NCI-H2107 treated with DMSO at 0.1 percent for 48 hours (cell line): Measurements from ENCODE around the gene FCMR.

Experiments used
- DNase-seq: peaks from one replicate; lab custom pipeline; 2025; ENCODE audit not compliant: unreplicated experiment; lab: John Stamatoyannopoulos, UW

The FCMR gene

GRCh38 chr1:206903687-206904086, 18.1 kb downstream of the FCMR start:
- no peak for DNase-seq

DNA sequence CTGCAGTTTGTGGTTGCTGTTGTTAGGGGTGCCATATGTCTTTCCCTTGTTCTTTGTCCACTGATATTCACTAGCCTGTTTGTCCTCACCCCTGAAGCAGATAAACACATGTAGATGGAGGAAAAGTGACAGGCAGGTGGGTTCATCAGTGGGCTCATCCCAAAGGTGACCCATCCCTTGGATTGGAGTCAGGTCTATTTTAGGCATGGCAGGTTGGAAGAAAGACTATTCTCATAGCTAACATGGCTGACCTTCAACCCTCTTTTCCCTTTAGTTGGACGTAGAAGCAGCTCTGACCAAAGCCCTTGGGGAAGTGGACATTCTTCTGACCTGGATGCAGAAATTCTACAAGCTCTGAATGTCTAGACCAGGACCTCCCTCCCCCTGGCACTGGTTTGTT, 19.0 kb downstream of the FCMR start:
- DNase-seq, result no peak

DNA sequence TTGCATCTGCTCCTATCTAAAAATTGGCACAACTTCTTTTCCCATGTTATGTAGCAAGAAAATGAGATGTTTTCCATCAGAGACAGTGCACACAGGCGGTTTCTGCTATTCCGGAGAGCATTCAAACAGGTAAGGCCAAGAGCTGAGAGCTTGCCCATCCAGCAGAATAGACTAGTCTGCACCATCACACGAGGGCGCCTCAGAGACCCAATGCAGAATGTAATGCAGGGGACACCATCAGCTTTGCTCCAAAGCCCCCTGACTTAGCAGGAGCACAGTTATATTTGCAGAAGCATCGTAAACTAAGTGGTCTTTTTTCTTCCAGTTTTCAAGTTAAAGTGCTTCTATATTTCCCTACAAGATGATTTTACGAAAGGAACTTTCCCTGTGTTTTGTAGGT, 19.8 kb downstream of the FCMR start:
- DNase-seq, result no peak

DNA sequence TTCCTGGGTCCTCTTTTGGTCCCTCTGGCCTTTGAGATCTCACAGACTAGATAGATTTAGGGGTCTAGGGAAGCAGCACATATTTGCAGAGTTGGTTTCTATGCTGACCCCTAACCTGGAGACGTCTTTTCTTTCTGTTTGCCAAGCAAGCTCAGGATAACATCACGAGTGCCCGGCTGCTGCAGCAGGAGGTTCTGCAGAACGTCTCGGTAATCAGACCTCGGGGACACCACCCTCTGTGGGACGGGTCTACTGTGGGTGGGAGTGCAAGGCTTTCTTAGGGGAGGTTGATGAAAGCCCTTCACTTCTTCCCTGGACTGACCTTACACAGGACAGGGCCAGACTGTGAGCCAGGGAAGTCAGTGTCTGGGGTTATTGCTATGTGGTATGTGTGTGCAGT, 21.6 kb downstream of the FCMR start:
- no peak for DNase-seq

- no peak for DNase-seq
Observed at GRCh38 chr1:206899717-206900116, 22.0 kb downstream of the FCMR start.

- no peak for DNase-seq
Observed at GRCh38 chr1:206898915-206899431, 22.8 kb downstream of the FCMR start.

DNA sequence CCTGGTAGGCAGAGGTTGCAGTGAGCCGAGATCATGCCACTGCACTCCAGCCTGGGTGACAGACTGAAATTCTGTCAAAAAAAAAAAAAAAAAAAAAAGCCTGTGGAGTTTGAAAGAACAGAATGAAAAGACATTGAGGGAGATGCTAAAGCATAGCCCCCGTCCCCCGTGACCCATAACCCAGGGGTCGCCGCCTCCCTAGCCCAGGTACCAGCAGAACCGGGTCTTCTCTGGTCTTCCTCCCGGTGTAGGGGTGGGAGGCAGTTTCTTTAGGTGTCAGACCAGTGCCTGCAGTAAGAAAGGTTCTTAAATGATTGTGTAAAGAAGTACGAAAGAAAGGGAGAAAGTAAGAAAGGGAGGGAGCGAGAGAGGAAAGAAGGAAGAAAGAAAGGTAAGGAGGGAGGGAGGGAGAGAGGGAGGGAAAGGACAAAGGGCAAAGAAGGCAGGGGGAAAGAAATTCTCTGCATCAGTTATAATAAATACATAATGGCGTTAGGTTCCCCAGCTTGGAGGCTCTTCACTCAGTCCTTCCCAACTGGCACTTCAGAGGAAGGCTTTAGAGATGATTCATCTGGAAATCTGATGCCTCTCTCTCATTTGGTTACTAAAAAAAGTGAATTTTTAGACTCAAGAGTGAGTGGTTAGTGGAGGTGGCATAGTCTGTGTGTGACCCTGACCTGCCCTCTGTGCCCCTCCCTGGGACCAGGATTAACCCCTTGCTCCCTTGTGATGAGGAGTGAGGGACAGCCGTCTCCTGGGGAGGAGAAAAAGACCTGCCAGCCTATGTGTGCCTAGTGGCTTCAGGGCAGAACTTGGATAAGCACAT, 23.4 kb downstream of the FCMR start:
- peak; percentile 25 for DNase-seq

GRCh38 chr1:206897175-206897574, 24.6 kb downstream of the FCMR start, which contains the start of gene IL24:
Gene IL24 (plus strand): TSS chr1:206897443. CDS start chr1:206897833, 390 bp downstream.
- DNase-seq, result no peak

- DNase-seq, result no peak
Observed at GRCh38 chr1:206896261-206896660, 25.5 kb downstream of the FCMR start.

DNA sequence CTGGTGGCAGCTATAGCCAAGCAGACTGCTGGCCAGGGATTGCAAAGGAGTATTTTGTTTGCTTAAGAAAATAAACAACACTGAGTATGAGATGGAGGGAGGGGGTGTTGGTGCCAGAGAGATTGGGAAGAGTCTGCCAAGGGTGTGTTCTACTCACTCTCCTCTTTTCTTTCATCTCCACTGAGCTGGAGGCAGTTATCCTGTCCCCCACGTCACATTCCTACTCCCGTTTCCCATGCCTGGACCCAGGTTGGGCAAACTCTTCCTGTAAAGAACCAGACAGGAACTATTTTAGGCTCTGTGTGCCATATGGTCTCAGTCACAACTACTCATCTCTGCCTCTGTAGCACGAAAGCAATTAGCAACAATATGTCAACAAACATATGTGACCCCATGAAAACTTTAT, 25.9 kb downstream of the FCMR start:
- DNase-seq, result peak; percentile 83

- peak; percentile 85 for DNase-seq
Observed at GRCh38 chr1:206895325-206895724, 26.4 kb downstream of the FCMR start.

- no peak for DNase-seq
Observed at GRCh38 chr1:206893380-206893779, 28.4 kb downstream of the FCMR start.

DNA sequence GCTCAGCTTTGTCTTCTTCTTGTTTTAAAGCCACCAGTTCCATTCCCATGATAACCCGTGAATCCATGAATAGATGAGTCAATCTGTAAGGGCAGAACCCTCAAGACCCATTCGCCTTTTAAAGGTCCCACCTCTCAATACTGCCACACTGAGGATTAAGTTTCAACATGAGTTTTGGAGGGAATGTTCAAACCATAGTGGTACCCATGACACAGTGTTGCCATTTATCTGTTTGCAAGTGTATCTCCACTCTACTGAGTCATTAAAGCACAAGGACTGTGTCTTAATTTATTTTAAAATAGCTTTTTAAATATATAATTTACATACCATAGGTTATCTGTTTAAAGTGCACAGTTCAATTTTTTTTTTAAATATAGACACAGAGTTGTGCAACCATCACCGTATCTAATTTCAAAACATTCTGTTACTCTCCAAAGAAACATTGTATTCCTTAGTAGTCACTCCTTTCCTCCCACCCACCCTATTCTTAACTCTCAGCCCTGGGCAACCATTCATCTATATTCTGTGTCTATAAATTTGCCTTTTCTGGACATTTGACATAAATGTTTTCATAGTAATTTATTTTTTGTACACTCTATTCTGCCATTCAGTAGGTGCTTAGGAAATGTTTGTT, 29.3 kb downstream of the FCMR start:
- DNase-seq, result no peak

DNA sequence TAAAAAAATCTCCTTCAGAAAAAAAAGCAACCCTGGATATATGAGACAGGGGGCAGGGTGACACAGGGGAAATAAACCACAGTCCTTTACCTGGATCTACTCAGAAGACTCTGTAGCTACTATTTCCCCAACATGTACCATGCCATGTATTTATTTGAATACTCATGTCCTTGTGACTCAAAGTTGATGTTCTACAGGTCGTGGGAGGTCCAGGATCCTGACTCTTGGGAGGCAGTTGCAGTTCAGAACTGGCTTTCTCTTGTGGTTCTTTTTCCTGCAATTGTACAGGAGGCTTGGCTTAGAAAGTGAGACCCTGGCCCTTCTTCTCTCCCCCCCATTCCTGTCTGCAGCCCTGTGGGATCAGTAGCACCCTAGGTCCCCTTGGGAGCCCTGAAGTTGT, 30.3 kb downstream of the FCMR start:
- DNase-seq, result no peak

DNA sequence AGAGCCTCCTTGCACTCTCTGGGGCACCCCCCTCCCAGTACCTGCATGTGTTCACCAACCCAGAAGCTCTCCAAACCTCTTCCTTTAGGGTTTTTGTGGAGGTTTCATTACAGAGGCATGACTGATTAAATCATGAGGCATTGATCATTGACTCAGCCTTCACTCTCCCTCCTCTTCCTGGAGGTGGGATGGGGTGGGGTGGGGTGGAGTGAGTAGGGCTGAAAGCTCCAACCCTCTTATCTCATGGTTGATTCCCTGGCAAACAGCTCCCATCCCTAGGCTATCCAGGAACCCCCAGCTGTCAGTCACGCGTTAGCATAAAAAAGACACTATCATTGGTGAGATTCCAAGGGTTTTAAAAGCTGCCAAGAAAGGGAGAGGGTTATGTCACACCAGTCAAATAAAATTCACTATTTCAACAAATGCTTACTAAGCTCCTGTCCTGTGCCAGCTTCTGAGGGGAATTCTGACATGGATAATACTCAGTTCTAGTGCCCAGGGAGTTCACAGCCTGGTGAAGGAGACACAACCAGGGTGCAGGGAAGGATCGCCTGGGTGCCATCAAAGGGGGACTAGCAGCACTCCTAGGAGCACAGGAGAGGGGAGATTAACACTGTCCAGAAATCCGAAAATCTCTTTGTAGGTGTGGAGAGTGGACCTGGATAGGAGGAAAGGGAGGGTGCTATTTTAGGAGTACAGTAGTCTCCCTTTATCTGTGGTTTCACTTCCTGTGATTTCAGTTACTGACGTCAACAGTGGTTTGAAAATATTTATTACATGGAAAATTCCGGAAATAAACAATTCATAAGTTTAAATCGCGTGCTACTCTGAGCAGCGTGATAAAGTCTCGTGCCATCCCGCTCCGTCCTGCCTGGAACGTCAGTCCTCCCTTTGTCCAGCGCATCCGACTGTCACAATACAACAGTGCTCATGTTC, 31.3 kb downstream of the FCMR start:
- DNase-seq, result no peak

GRCh38 chr1:206887701-206888100, 34.0 kb downstream of the FCMR start:
- no peak for DNase-seq

GRCh38 chr1:206886831-206887230, 34.9 kb downstream of the FCMR start:
- no peak for DNase-seq

DNA sequence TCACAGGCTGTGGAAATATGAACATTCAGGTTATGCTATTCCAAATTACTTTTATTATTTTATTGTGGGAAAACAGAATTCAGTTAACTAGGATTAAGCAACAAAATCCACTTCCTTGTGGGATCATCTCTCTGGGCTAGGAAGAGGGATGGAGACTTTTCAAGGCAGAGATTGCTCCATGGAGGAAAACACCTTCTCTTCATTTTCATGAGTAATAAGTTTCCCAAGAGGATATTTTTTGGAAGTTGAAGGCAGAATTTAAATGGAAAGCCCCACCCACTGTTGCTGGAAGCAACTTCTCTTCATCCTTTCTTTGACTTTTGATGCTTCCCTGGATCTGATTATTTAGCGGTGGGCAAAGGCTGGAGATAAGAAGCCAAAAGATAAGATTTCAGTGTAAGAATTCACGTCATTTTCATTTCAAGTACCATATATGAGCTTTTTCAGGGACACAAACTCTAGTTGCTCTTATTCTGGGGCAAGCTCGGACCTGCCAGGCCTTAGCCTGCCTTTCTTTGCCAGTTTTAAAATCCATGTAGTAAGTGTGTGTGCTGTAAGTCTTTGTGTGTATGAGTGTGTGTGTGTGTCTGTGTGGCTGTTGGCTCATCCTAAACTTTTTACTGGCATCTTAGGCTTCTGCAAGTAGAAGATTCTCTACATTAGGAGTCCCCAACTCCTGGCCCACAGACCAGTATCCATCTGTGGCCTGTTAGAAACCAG, 36.2 kb downstream of the FCMR start:
- DNase-seq, result no peak

DNA sequence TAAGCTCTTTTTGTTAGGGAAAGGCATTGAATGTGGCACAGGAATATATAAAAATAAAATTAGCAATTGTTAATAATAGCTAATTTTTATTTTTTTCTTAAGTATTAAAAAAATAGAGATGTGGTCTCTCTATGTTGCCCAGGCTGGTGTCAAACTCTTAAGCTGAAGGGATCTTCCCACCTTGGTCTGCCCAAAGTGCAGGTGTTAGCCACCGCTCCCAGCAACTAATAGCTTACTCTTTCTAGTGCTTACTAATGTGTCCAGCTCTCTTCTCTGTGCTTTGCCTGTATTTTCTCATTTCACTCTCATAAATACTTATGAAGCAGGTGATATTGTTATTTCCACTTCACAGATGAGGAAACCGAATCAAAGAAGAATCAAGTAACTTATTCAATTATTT, 37.9 kb downstream of the FCMR start:
- DNase-seq, result no peak

- DNase-seq, result no peak
Observed at GRCh38 chr1:206883160-206883559, 38.6 kb downstream of the FCMR start.

- DNase-seq, result no peak
Observed at GRCh38 chr1:206882555-206882954, 39.2 kb downstream of the FCMR start.
